ENCODE data around the gene ADD1.

DNA sequence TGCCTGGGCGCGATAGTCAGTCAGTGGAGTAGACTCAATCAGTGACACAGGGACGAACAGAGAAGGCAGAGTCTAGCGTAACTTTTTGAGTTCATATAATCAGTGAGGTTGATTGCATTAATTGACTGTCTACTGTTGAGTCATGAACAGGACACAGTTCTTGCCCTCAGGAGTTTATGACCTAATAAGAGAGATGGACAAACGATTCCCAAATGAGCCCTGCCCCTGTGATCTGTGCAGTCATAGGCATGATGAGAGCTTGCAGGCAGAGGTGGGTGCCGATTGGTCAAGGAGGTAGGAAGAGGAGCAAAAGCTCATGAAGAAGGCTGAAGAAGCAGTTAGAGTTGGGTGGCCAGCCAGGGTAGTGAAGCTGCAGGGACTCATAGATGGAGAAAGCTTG, 57.1 kb downstream of the ADD1 start:
- TF ChIP-seq CTCF (IDR thresholded peaks at IDR 0.05) (no peak), POLR2A (IDR thresholded peaks at IDR 0.05) (no peak)

Data from right lobe of liver (tissue), 4 donors.